Measurements from ENCODE around the gene APOL4.

DNA sequence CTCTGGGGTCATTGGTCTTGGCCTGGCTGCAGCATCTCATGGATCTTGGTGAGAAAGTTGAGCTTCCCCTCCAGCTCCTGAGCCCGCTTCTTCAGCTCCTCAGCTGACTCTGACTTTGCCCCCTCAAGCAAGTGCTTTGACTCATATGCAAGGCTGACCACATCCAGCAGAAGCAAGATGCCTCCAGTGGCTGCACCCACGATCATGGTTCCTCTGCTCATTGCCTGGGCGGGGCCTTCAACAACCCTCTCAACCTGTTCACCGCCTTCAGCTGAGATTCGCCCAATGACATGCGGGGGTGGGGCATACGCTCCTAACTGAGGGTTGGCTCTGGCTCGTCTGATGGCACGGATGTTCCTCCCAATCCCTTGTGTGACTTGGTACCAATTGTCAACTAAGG is 25.8 kb upstream of the APOL4 start:
- TF ChIP-seq, protein P1, sequence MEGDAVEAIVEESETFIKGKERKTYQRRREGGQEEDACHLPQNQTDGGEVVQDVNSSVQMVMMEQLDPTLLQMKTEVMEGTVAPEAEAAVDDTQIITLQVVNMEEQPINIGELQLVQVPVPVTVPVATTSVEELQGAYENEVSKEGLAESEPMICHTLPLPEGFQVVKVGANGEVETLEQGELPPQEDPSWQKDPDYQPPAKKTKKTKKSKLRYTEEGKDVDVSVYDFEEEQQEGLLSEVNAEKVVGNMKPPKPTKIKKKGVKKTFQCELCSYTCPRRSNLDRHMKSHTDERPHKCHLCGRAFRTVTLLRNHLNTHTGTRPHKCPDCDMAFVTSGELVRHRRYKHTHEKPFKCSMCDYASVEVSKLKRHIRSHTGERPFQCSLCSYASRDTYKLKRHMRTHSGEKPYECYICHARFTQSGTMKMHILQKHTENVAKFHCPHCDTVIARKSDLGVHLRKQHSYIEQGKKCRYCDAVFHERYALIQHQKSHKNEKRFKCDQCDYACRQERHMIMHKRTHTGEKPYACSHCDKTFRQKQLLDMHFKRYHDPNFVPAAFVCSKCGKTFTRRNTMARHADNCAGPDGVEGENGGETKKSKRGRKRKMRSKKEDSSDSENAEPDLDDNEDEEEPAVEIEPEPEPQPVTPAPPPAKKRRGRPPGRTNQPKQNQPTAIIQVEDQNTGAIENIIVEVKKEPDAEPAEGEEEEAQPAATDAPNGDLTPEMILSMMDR (IDR thresholded peaks at IDR 0.05): no peak
- TF ChIP-seq POLR2A (IDR thresholded peaks at IDR 0.05): no peak
